SK-N-MC (cell line): ENCODE results near the gene PTPN1.

ENCODE experiments used
- EZH2 ChIP-seq: fragments of 200-600 bp; sonication (generic); IDR thresholded peaks from one replicate; pipeline ENCODE4 v1.6.1; 2017; ENCODE audit warnings: antibody characterized with exemption
- POLR2AphosphoS5 ChIP-seq: IDR thresholded peaks from 2 replicates; pipeline ENCODE4 v1.6.1; 2012; ENCODE audit warnings: mild to moderate bottlenecking, low read depth, low read length, borderline replicate concordance

GRCh38 chr20:50541606-50542041 lies 31.4 kb downstream of the PTPN1 start:
- TF ChIP-seq EZH2 (no peak), POLR2AphosphoS5 (no peak)
